ENCODE data around the gene LIG4.

LIG4 gene

DNA sequence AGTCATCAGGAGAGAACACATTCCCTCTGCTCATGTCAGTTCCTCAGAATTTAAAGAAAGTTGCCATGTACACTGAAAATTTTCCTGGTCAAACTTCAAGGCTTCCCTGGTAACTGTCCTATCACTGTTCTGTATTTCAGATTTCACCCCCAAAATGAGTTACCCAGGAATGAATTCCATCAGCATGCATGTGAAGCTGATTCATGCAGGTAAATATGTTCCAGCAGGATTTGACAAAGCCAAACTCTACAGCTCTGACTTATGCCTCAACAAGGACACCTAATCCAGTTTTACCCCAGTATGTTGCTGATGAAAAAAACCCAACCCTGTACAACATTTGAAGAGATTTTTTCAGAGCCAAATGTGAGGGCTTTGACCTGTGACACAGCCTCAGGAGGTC lies 21.5 kb downstream of the LIG4 start:
- FAIRE-seq, result no peak

GRCh38 chr13:108190897-108191296 lies 24.4 kb downstream of the LIG4 start:
- no peak for FAIRE-seq

GRCh38 chr13:108188260-108188659 lies 27.1 kb downstream of the LIG4 start:
- FAIRE-seq, result no peak

- FAIRE-seq, result no peak
Measured at GRCh38 chr13:108185223-108185622, 30.1 kb downstream of the LIG4 start.

- no peak for FAIRE-seq
Measured at GRCh38 chr13:108182652-108183051, 32.7 kb downstream of the LIG4 start.

- FAIRE-seq, result no peak
Measured at GRCh38 chr13:108178078-108178477, 37.3 kb downstream of the LIG4 start.

- FAIRE-seq, result peak; percentile 89
Measured at GRCh38 chr13:108176685-108177274, 38.6 kb downstream of the LIG4 start.

- FAIRE-seq, result no peak
Measured at GRCh38 chr13:108168929-108169328, 46.4 kb downstream of the LIG4 start.

- no peak for FAIRE-seq
Measured at GRCh38 chr13:108166078-108166477, 49.3 kb downstream of the LIG4 start.

DNA sequence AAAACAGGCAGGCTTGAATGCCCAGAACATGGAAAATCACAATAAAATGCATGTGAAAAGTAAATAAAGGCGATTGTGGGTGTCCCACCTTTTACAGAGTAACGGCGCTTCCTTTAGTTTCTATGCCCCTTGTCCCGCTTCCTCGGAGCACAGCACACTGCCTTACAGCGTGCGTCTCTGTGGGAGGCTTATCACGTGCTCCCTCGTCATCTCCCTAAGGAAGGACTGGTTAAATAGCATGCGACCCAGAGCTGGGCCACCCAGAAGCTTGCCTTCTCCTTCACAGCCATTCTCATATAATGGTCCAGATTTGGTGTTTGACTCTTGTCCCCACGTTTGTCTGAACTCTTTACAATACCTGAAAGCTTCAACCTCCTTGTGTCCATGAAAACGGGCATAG lies 56.6 kb downstream of the LIG4 start:
- no peak for FAIRE-seq

All from islet of Langerhans (tissue), 1 donor.